Thoracic aorta (tissue), 2 donors: ENCODE results near the gene EBF3. TPM values are rescaled to one million over a fixed set of nuclear protein-coding genes. Genes with fewer than 3 reads are reported as not detected.
"Not testable (repeated sequence)": the region's sequence is repeated elsewhere in the genome, so short reads cannot be mapped to it uniquely, and the experiment has no call there.

Experiments
- ATAC-seq: fragments of 150-250 bp; one replicate; pipeline ENCODE4 v1.8.0; 2017; ENCODE audit warnings: low read depth; ENCODE audit not compliant: insufficient number of reproducible peaks, low FRiP score
- DNase-seq: peaks from one replicate; pipeline ENCODE4 v3.0.0-alpha.2; 2020; ENCODE audit warnings: low spot score
- H3K27ac ChIP-seq, 2 donors: fragments of 200-600 bp; sonication (generic); 1 replicate in 1 of 2; 2 replicates in 1 of 2; pipeline ENCODE4 v1.5.1; 2016; ENCODE audit warnings: mild to moderate bottlenecking in 2 of 2, moderate library complexity in 2 of 2
- H3K27me3 ChIP-seq: fragments of 200-600 bp; sonication (generic); replicated peaks from 2 replicates; pipeline ENCODE4 v1.6.0; 2016; ENCODE audit warnings: mild to moderate bottlenecking; ENCODE audit not compliant: insufficient read depth
- H3K36me3 ChIP-seq: fragments of 200-600 bp; sonication (generic); one replicate; pipeline ENCODE4 v1.5.1; 2016
- H3K4me1 ChIP-seq, 2 donors: fragments of 200-600 bp; sonication (generic); 1 replicate in 1 of 2; 2 replicates in 1 of 2; pipeline versions ENCODE4 v1.5.1 to v1.6.0; 2016; ENCODE audit warnings: low read depth in 2 of 2, mild to moderate bottlenecking in 1 of 2; ENCODE audit not compliant: control insufficient read depth in 1 of 2
- H3K4me3 ChIP-seq: fragments of 200-600 bp; sonication (generic); 2 replicates; pipeline ENCODE4 v1.5.1; 2016; ENCODE audit warnings: mild to moderate bottlenecking
- H3K9me3 ChIP-seq: fragments of 200-600 bp; sonication (generic); 2 replicates; pipeline ENCODE4 v1.5.1; 2016
- CTCF ChIP-seq: fragments of 200-600 bp; sonication (generic); IDR thresholded peaks from one replicate; pipeline ENCODE4 v1.5.1; 2019; ENCODE audit warnings: antibody characterized with exemption
- total RNA-seq, 2 donors: library from RNA; depleted of rRNA; stranded (reverse); fragments of >200 nt; gene quantifications; one replicate each; pipeline versions ENCODE4 v1.1.0 to v1.2.3, GENCODE V29; 2016

Gene EBF3
- total RNA-seq, 2 donors from 2014 or later = 3.6 to 4.6 TPM

GRCh38 chr10:129924375-129925085 lies 39.5 kb downstream of the EBF3 start:
- ATAC-seq (no peak), DNase-seq (no peak)
- Histone ChIP-seq H3K4me1 (no peaks in the 10 kb centered on the region), H3K4me3 (no peak overlapping the region), H3K27me3 (no peaks in the 10 kb centered on the region), H3K36me3 (no peaks in the 10 kb centered on the region), H3K27ac (no peak overlapping the region), H3K9me3 (no peaks in the 10 kb centered on the region)
- no peak for TF ChIP-seq CTCF

DNA sequence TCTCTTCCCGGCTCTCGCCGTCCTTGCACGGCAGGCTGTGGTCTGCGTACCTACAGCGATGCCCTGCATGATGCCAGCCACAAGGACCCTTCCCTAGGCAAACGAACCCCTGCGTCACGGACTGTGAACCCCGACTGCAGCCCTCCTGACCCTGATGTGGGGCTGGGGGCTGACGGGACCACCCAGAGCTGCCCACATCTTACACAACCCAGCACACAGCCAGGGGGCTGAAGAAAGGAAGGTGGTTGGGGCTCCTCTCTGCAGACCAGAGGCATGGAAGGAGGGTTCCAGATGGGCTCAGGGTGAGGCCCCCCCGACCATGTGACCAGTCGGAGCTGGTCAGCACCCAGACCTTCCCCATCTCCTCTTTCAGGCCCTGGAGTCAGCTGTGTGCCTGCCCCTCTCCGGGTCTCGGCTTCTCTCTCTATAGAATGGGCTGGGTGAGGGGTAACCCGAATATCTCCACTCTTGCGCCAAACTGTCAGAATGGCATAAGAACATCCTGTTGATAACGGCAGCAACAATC lies 41.4 kb downstream of the EBF3 start:
- Histone ChIP-seq H3K4me1 (no peaks in the 10 kb centered on the region), H3K27me3 (no peaks in the 10 kb centered on the region), H3K27ac (no peak overlapping the region), H3K4me3 (no peak overlapping the region), H3K36me3 (no peaks in the 10 kb centered on the region), H3K9me3 (no peaks in the 10 kb centered on the region)
- ATAC-seq = no peak
- no peak for DNase-seq
- TF ChIP-seq CTCF = no peak

- Histone ChIP-seq H3K4me1 (no peaks in the 10 kb centered on the region), H3K4me3 (no peak overlapping the region), H3K36me3 (no peaks in the 10 kb centered on the region), H3K27me3 (no peaks in the 10 kb centered on the region), H3K9me3 (no peaks in the 10 kb centered on the region), H3K27ac (no peak overlapping the region)
- no peak for DNase-seq
- ATAC-seq = no peak
- no peak for TF ChIP-seq CTCF
Observed at GRCh38 chr10:129921801-129922597, 42.1 kb downstream of the EBF3 start.

GRCh38 chr10:129921065-129921670 lies 42.9 kb downstream of the EBF3 start:
- no peak for DNase-seq
- H3K9me3 ChIP-seq = no peaks in the 10 kb centered on the region

DNA sequence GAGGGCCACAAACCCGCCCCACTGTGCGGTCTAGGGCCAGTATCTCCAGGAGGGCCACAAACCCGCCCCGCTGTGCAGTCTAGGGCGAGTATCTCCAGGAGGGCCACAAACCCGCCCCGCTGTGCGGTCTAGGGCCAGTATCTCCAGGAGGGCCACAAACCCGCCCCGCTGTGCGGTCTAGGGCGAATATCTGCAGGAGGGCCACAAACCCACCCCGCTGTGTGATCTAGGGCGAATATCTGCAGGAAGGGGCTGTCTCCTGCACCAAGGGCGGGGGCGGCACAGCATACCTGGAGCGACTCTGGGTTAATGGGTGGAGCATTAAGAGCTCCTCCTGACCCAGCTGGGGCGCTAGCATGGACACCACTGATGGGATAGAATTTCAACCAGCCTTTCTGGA lies 43.9 kb downstream of the EBF3 start:
- not testable (repeated sequence) for H3K9me3 ChIP-seq, ATAC-seq, H3K4me1 ChIP-seq, H3K36me3 ChIP-seq, DNase-seq, H3K27ac ChIP-seq, H3K27me3 ChIP-seq, H3K4me3 ChIP-seq

More at GRCh38 chr10:129921065-129921670, 42.9 kb downstream of the EBF3 start:
- Histone ChIP-seq H3K36me3 (no peaks in the 10 kb centered on the region), H3K27me3 (no peaks in the 10 kb centered on the region), H3K4me1 (no peaks in the 10 kb centered on the region), H3K27ac (no peak overlapping the region), H3K4me3 (no peak overlapping the region)
- ATAC-seq = no peak
- no peak for TF ChIP-seq CTCF
